ENCODE results near the gene UBALD1. TPM values are rescaled to one million over a fixed set of nuclear protein-coding genes. Genes with fewer than 3 reads are reported as not detected.

Gene UBALD1
- total and polyA plus RNA-seq, 2 experiments from 2014 or later, result 42.9 to 46.6 TPM

DNA sequence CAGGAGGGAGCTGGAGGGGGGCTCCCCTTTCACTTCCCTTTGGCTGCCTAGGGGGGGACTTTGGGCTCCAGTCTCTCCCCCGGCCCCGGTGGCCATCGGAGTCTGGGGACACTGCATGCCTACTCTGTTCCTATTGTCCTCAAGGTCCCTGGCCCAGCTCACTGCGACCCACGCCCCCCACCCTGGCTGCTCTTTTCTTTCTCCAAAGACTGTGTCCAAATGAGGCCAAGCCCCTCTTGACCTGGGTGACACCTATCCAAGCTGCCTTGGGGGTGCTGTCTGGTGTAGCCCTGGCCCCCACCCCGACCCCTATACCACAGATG lies 12.9 kb downstream of the UBALD1 start:
- H3K27me3 ChIP-seq, result no peaks in the 10 kb centered on the region
- no peak for DNase-seq (ENCODE audit: low read depth in 1 of 2, low spot score in 1 of 2)
- no peak overlapping the region for H3K27ac ChIP-seq
- H3K36me3 ChIP-seq, result no peaks in the 10 kb centered on the region
- H3K4me3 ChIP-seq, result no peak overlapping the region
- TF ChIP-seq, protein P1, sequence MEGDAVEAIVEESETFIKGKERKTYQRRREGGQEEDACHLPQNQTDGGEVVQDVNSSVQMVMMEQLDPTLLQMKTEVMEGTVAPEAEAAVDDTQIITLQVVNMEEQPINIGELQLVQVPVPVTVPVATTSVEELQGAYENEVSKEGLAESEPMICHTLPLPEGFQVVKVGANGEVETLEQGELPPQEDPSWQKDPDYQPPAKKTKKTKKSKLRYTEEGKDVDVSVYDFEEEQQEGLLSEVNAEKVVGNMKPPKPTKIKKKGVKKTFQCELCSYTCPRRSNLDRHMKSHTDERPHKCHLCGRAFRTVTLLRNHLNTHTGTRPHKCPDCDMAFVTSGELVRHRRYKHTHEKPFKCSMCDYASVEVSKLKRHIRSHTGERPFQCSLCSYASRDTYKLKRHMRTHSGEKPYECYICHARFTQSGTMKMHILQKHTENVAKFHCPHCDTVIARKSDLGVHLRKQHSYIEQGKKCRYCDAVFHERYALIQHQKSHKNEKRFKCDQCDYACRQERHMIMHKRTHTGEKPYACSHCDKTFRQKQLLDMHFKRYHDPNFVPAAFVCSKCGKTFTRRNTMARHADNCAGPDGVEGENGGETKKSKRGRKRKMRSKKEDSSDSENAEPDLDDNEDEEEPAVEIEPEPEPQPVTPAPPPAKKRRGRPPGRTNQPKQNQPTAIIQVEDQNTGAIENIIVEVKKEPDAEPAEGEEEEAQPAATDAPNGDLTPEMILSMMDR (IDR thresholded peaks at IDR 0.05; ENCODE audit: low read depth, low read length), result no peak
- no peaks in the 10 kb centered on the region for H3K9me3 ChIP-seq (ENCODE audit: low read depth)
- no peaks in the 10 kb centered on the region for H3K4me1 ChIP-seq (ENCODE audit: low read depth)

DNA sequence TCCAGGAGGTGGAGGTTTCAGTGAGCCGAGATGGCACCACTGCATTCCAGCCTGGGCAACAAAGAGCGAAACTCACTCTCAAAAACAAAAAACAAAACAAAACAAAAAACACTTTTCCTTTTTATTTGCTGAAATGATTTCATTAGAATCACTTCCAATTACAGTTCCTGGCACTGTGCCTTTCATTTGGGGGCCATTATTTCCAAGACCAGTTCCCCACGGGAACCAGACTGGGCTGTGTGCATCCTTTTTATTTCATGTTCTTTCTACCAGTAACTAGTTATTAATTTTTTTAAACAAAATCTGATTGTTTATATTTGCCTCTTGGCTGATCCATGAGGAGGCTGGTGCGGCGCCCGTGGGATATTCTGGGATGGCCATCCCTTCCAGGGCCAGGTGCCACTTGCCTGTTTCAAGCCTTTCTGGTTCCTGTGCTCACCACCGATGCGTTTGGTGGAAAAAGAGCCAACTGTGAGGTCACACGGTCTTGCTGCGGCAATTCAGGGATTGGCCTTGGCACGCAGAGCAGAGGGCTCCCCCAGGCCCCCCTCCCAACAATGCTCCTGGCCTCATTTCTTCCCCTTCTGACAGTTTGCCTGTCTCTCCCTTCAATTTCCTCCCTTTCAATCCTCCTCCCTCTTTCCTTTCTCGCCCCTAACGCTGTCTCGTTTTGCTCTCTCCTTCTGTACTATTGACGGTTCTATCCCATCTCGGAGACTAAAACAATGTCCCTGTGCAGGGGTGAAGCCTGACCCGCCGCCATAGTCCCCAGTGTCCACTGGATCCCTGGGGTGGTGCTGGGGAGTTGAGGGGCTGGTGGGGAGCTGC lies 13.4 kb downstream of the UBALD1 start:
- peak in 1 of 2 donors; percentile 36 for DNase-seq (ENCODE audit: low read depth in 1 of 2, low spot score in 1 of 2)
- TF ChIP-seq, protein P1 (IDR thresholded peaks at IDR 0.05; ENCODE audit: low read depth, low read length), result no peak
- Histone ChIP-seq H3K4me3 (no peak overlapping the region), H3K9me3 (ENCODE audit: low read depth) (no peaks in the 10 kb centered on the region), H3K27me3 (no peaks in the 10 kb centered on the region), H3K36me3 (no peaks in the 10 kb centered on the region), H3K27ac (no peak overlapping the region), H3K4me1 (ENCODE audit: low read depth) (no peaks in the 10 kb centered on the region)

- Histone ChIP-seq H3K27ac (no peak overlapping the region), H3K27me3 (no peaks in the 10 kb centered on the region), H3K36me3 (no peaks in the 10 kb centered on the region), H3K4me3 (no peak overlapping the region), H3K4me1 (ENCODE audit: low read depth) (no peaks in the 10 kb centered on the region), H3K9me3 (ENCODE audit: low read depth) (no peaks in the 10 kb centered on the region)
- no peak for DNase-seq (ENCODE audit: low read depth in 1 of 2, low spot score in 1 of 2)
- TF ChIP-seq, protein P1 (IDR thresholded peaks at IDR 0.05; ENCODE audit: low read depth, low read length), result no peak
These were observed 15.1 kb downstream of the UBALD1 start for GRCh38 chr16:4599545-4599944.

DNA sequence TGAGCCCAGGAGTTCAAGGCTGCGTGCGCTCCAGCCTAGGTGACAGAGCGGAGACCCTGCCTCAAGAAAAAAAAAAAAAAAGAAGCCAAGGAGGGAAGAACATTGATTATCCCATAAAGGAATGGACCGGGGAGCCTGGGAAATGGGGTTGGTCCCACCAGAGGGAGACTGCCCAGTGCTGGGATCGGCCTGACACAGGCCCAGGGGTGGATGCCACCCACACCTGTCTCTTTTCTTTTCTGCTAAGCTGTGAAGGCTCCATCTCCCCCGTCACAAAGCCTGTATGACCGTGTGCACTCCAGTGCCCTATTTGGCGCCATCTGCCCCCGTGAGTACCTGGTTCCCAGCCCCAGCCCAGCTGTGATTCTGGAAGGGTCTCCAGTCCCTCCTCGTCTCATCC lies 15.7 kb downstream of the UBALD1 start:
- no peaks in the 10 kb centered on the region for H3K4me1 ChIP-seq (ENCODE audit: low read depth)
- no peaks in the 10 kb centered on the region for H3K36me3 ChIP-seq
- H3K27me3 ChIP-seq, result no peaks in the 10 kb centered on the region
- TF ChIP-seq, protein P1 (IDR thresholded peaks at IDR 0.05; ENCODE audit: low read depth, low read length), result no peak
- no peak overlapping the region for H3K27ac ChIP-seq
- DNase-seq (ENCODE audit: low read depth in 1 of 2, low spot score in 1 of 2), result no peak
- no peak overlapping the region for H3K4me3 ChIP-seq
- H3K9me3 ChIP-seq (ENCODE audit: low read depth), result no peaks in the 10 kb centered on the region

- TF ChIP-seq, protein P1 (IDR thresholded peaks at IDR 0.05; ENCODE audit: low read depth, low read length), result no peak
- Histone ChIP-seq H3K4me1 (ENCODE audit: low read depth) (no peaks in the 10 kb centered on the region), H3K4me3 (no peak overlapping the region), H3K9me3 (ENCODE audit: low read depth) (no peaks in the 10 kb centered on the region), H3K27me3 (no peaks in the 10 kb centered on the region), H3K36me3 (no peaks in the 10 kb centered on the region), H3K27ac (no peak overlapping the region)
- DNase-seq (ENCODE audit: low read depth in 1 of 2, low spot score in 1 of 2), result no peak
These were observed 17.5 kb downstream of the UBALD1 start for GRCh38 chr16:4597174-4597573.
